Measurements from ENCODE around the gene MSI1.
"Not testable (repeated sequence)": the region's sequence is repeated elsewhere in the genome, so short reads cannot be mapped to it uniquely, and the experiment has no call there.

MSI1 gene

GRCh38 chr12:120343039-120343537, 25.9 kb downstream of the MSI1 start:
- H3K36me3 ChIP-seq: no peaks in the 10 kb centered on the region

GRCh38 chr12:120342175-120343038, 26.6 kb downstream of the MSI1 start:
- H3K4me3 ChIP-seq (ENCODE audit: low read depth in 1 of 2, low read length in 1 of 2): no peak overlapping the region
- H3K27ac ChIP-seq: no peak overlapping the region
- no peaks in the 10 kb centered on the region for H3K36me3 ChIP-seq
- H3K27me3 ChIP-seq: no peaks in the 10 kb centered on the region
- no peaks in the 10 kb centered on the region for H3K9me3 ChIP-seq
- no peaks in the 10 kb centered on the region for H3K4me1 ChIP-seq (ENCODE audit: control insufficient read depth in 1 of 2, insufficient read depth in 1 of 2, low read depth in 1 of 2, low read length in 1 of 2)
- TF ChIP-seq CTCF (IDR thresholded peaks at IDR 0.05): no peak

More at GRCh38 chr12:120343039-120343537, 25.9 kb downstream of the MSI1 start:
- Histone ChIP-seq H3K27me3 (no peaks in the 10 kb centered on the region), H3K9me3 (no peaks in the 10 kb centered on the region), H3K27ac (no peak overlapping the region), H3K4me3 (ENCODE audit: low read depth in 1 of 2, low read length in 1 of 2) (no peak overlapping the region), H3K4me1 (ENCODE audit: control insufficient read depth in 1 of 2, insufficient read depth in 1 of 2, low read depth in 1 of 2, low read length in 1 of 2) (no peaks in the 10 kb centered on the region)
- no peak for TF ChIP-seq CTCF (IDR thresholded peaks at IDR 0.05)

- no peak overlapping the region for H3K4me3 ChIP-seq (ENCODE audit: low read depth in 1 of 2, low read length in 1 of 2)
- no peaks in the 10 kb centered on the region for H3K4me1 ChIP-seq (ENCODE audit: control insufficient read depth in 1 of 2, insufficient read depth in 1 of 2, low read depth in 1 of 2, low read length in 1 of 2)
- H3K9me3 ChIP-seq: no peaks in the 10 kb centered on the region
- H3K27me3 ChIP-seq: no peaks in the 10 kb centered on the region
- no peak for TF ChIP-seq CTCF (IDR thresholded peaks at IDR 0.05)
- H3K36me3 ChIP-seq: no peaks in the 10 kb centered on the region
- H3K27ac ChIP-seq: no peak overlapping the region
Measured at GRCh38 chr12:120339256-120339655, 29.7 kb downstream of the MSI1 start.

GRCh38 chr12:120337730-120338129, 31.2 kb downstream of the MSI1 start:
- H3K9me3 ChIP-seq: no peaks in the 10 kb centered on the region
- H3K4me3 ChIP-seq (ENCODE audit: low read depth in 1 of 2, low read length in 1 of 2): no peak overlapping the region
- H3K27me3 ChIP-seq: no peaks in the 10 kb centered on the region
- no peaks in the 10 kb centered on the region for H3K4me1 ChIP-seq (ENCODE audit: control insufficient read depth in 1 of 2, insufficient read depth in 1 of 2, low read depth in 1 of 2, low read length in 1 of 2)
- no peak overlapping the region for H3K27ac ChIP-seq
- TF ChIP-seq CTCF (IDR thresholded peaks at IDR 0.05): no peak
- H3K36me3 ChIP-seq: no peaks in the 10 kb centered on the region

GRCh38 chr12:120336392-120336791, 32.6 kb downstream of the MSI1 start:
- not testable (repeated sequence) for H3K9me3 ChIP-seq; H3K27me3 ChIP-seq; H3K4me1 ChIP-seq (ENCODE audit: control insufficient read depth in 1 of 2, insufficient read depth in 1 of 2, low read depth in 1 of 2, low read length in 1 of 2); H3K4me3 ChIP-seq (ENCODE audit: low read depth in 1 of 2, low read length in 1 of 2); H3K27ac ChIP-seq; H3K36me3 ChIP-seq

- H3K4me1 ChIP-seq (ENCODE audit: control insufficient read depth in 1 of 2, insufficient read depth in 1 of 2, low read depth in 1 of 2, low read length in 1 of 2); H3K9me3 ChIP-seq; H3K27me3 ChIP-seq; H3K4me3 ChIP-seq (ENCODE audit: low read depth in 1 of 2, low read length in 1 of 2); H3K36me3 ChIP-seq; H3K27ac ChIP-seq: not testable (repeated sequence)
Measured at GRCh38 chr12:120335447-120335846, 33.5 kb downstream of the MSI1 start.
